ENCODE measurements around the gene CEBPG. TPM values are rescaled to one million over a fixed set of nuclear protein-coding genes. Genes with fewer than 3 reads are reported as not detected.

CEBPG gene
- total and polyA plus RNA-seq, 8 donors = 4.7 to 40.9 (median 18.0) TPM

DNA sequence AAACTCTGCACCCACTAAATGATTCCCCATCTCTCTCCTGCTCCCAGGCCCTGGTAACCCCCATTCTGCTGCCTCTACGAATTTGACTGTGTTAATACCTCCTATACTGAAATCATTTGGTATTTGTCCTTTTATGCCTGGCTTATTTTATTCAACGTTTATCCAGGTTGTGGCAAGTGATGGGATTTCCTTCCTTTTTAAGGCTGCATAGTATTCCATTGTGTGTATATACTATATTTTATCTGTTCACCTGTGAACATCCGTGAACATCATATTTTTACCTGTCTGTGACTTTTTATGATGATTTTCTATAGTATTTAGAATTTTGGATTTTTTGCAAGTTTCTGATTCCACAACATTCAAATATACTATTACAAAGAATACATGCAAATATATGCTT is 13.9 kb upstream of the CEBPG start:
- H3K27ac ChIP-seq = no peak overlapping the region
- H3K36me3 ChIP-seq = no peaks in the 10 kb centered on the region
- no peak overlapping the region for H3K4me3 ChIP-seq
- intact Hi-C loops (cut with DNase I; ENCODE audit: low total_unique reads) = no loop called here
- no peak for DNase-seq
- H3K27me3 ChIP-seq = no peaks in the 10 kb centered on the region
- no peaks in the 10 kb centered on the region for H3K4me1 ChIP-seq
- 82 to 89% (median 87%) methylated on average over 3 of the region's 3 CpGs for WGBS, 5 donors
- TF ChIP-seq POLR2A (IDR thresholded peaks at IDR 0.05) = no peak
- TF ChIP-seq EP300 (IDR thresholded peaks at IDR 0.05) = no peak
- TF ChIP-seq, protein P1, sequence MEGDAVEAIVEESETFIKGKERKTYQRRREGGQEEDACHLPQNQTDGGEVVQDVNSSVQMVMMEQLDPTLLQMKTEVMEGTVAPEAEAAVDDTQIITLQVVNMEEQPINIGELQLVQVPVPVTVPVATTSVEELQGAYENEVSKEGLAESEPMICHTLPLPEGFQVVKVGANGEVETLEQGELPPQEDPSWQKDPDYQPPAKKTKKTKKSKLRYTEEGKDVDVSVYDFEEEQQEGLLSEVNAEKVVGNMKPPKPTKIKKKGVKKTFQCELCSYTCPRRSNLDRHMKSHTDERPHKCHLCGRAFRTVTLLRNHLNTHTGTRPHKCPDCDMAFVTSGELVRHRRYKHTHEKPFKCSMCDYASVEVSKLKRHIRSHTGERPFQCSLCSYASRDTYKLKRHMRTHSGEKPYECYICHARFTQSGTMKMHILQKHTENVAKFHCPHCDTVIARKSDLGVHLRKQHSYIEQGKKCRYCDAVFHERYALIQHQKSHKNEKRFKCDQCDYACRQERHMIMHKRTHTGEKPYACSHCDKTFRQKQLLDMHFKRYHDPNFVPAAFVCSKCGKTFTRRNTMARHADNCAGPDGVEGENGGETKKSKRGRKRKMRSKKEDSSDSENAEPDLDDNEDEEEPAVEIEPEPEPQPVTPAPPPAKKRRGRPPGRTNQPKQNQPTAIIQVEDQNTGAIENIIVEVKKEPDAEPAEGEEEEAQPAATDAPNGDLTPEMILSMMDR (IDR thresholded peaks at IDR 0.05) = no peak
- TF ChIP-seq POLR2AphosphoS5 (IDR thresholded peaks at IDR 0.05) = no peak
- H3K9me3 ChIP-seq = peaks cover 0 to 8% (median 4%) of the 10 kb centered on the region in 4 donors

DNA sequence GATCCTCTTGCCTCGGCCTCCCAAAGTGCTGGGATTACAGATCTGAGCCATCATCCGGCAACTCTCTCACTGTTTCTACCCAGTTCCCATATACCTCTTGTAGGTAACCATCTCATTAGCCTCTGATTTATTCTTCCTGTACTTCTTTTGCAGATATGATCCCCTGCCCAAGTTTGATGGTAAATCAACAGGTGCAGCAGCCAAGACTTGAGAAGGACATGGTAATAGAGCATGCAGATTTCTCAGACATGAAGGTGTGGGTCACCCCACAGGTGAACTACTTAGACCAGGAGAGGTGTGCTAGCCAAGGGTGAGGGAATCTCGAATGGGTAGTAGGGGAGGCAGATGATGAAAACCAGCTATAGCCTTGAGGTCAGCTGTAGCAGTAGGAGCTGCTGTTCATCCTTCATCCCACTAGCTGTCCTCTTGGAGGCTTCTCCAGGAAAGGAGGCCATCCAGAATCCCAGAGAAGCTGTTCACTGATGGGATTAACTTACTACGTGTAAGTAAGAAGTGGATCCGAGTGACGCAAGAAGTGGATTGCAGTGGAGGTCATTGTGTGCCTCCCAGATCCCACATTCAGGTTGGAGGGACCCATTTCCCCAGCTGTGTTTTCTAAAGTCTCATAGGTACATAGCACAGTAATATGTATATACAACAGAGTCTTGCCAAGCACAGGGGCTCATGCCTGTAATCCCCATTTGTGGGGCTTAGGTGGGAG is 10.8 kb upstream of the CEBPG start:
- 86 to 96% (median 91%) methylated on average over 6 of the region's 6 CpGs for WGBS, 5 donors
- H3K27ac ChIP-seq = no peak overlapping the region
- no peaks in the 10 kb centered on the region for H3K9me3 ChIP-seq
- H3K4me1 ChIP-seq = no peaks in the 10 kb centered on the region
- peaks cover 0 to 4% (median 0%) of the 10 kb centered on the region in 3 donors for H3K27me3 ChIP-seq
- no peak for DNase-seq
- H3K36me3 ChIP-seq = no peaks in the 10 kb centered on the region
- H3K4me3 ChIP-seq = no peak overlapping the region
- TF ChIP-seq, protein P1 (IDR thresholded peaks at IDR 0.05) = no peak
- TF ChIP-seq POLR2AphosphoS5 (IDR thresholded peaks at IDR 0.05) = no peak
- no peak for TF ChIP-seq POLR2A (IDR thresholded peaks at IDR 0.05)
- TF ChIP-seq EP300 (IDR thresholded peaks at IDR 0.05) = no peak
- intact Hi-C loops (cut with DNase I; ENCODE audit: low total_unique reads) = no loop called here

DNA sequence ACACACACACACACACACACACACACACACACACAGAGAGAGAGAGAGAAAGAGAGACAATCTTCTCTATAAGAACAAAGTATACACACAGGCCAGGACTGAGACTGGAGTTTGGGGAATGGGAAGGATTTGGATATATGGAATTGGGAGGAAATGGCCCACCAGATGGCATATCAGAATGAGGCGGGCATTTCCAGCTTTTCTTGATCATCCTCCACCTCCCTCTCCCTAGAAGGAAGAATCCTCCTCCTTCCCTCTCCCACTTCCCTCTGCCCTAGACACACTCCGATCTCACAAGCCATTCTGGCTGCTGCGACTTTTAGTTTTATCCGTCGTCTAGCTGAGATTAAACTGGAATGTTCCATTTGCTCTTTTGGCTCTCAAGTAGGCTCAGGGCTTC is 10.0 kb upstream of the CEBPG start:
- peaks cover 0 to 4% (median 0%) of the 10 kb centered on the region in 3 donors for H3K27me3 ChIP-seq
- H3K4me1 ChIP-seq = no peaks in the 10 kb centered on the region
- H3K27ac ChIP-seq = no peak overlapping the region
- DNase-seq = no peak
- intact Hi-C loops (cut with DNase I; ENCODE audit: low total_unique reads) = no loop called here
- TF ChIP-seq POLR2A (IDR thresholded peaks at IDR 0.05) = no peak
- no peak for TF ChIP-seq EP300 (IDR thresholded peaks at IDR 0.05)
- no peak for TF ChIP-seq POLR2AphosphoS5 (IDR thresholded peaks at IDR 0.05)
- TF ChIP-seq, protein P1 (IDR thresholded peaks at IDR 0.05) = no peak
- H3K36me3 ChIP-seq = no peaks in the 10 kb centered on the region
- H3K4me3 ChIP-seq = no peak overlapping the region
- WGBS, 5 donors = 81 to 93% (median 86%) methylated on average over 5 of the region's 5 CpGs
- H3K9me3 ChIP-seq = no peaks in the 10 kb centered on the region

DNA sequence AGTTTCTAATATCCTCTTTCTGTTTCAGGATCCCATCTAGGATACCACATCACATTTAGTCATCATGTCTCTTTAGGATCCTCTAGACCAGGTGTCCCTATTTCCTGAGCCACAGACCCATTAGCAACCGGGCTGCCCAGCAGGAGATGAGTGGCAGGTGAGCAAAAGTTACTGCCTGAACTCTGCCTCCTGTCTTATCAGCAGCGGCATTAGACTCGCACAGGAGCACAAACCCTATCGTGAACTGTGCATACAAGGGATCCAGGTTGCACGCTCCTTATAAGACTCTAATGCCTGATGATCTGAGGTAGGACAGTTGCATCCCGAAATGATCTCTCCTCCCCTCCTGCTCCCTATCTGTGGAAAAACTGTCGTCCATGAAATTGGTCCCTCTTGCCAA is 7.8 kb upstream of the CEBPG start:
- H3K36me3 ChIP-seq = no peaks in the 10 kb centered on the region
- no peak overlapping the region for H3K4me3 ChIP-seq
- no peak for DNase-seq
- 38 to 52% (median 40%) methylated on average over 7 of the region's 7 CpGs for WGBS, 5 donors
- intact Hi-C loops (cut with DNase I; ENCODE audit: low total_unique reads) = no loop called here
- H3K9me3 ChIP-seq = no peaks in the 10 kb centered on the region
- peaks cover 0 to 4% (median 0%) of the 10 kb centered on the region in 3 donors for H3K27me3 ChIP-seq
- no peak overlapping the region for H3K27ac ChIP-seq
- H3K4me1 ChIP-seq = no peaks in the 10 kb centered on the region
- TF ChIP-seq, protein P1 (IDR thresholded peaks at IDR 0.05) = no peak
- TF ChIP-seq EP300 (IDR thresholded peaks at IDR 0.05) = no peak
- TF ChIP-seq POLR2A (IDR thresholded peaks at IDR 0.05) = no peak
- no peak for TF ChIP-seq POLR2AphosphoS5 (IDR thresholded peaks at IDR 0.05)

All from stomach (tissue), 9 donors.